Activated CD4-positive, alpha-beta T cell treated with anti-CD3 and anti-CD28 coated beads, Interleukin-2, amount 50 U/mL, for 4 hours (primary cell): ENCODE results near the gene KCNS1.
A peak's percentile ranks its signal among the peaks of the same experiment; 100 is the strongest.
"Not testable (repeated sequence)": the region's sequence is repeated elsewhere in the genome, so short reads cannot be mapped to it uniquely, and the experiment has no call there.

Source experiments
- DNase-seq, 2 experiments: peaks; one replicate each; pipeline ENCODE4 v3.0.0-alpha.2; 2020

Gene KCNS1, protein sequence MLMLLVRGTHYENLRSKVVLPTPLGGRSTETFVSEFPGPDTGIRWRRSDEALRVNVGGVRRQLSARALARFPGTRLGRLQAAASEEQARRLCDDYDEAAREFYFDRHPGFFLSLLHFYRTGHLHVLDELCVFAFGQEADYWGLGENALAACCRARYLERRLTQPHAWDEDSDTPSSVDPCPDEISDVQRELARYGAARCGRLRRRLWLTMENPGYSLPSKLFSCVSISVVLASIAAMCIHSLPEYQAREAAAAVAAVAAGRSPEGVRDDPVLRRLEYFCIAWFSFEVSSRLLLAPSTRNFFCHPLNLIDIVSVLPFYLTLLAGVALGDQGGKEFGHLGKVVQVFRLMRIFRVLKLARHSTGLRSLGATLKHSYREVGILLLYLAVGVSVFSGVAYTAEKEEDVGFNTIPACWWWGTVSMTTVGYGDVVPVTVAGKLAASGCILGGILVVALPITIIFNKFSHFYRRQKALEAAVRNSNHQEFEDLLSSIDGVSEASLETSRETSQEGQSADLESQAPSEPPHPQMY

DNA sequence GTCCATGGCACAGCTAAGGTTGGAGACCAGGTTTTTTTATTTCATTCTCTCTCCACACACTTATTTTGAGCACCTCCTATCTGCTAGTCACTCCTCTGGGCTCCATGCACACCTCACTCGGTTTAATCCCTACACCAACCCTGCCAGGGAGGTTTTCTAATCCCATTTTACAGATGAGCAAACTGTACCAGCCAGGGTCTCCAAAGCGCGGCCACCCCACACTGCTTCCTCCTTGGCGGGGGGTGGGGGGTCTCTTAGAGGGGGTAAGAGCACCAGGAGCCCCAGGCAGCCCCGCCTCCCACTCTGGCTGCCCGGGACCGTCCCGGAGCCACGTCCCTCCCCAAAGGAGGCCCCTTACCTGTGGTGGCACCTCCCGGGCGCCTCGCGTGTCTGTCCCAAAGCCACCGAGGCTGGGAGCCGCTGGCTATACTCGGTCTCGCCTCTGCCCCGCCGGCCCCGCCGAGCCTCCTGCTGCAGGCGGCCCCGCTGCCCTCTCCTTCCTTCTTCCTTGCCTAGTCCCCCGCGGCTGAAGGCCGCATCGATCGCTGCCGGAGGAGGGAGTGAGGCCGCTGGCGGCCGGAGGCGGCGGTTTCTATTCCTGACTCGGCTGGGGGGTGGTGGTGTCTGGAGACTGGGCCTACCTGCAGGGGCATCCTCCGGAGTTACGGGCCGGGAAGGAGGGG is at the start of gene KCNS1:
Gene KCNS1 (minus strand): TSS at position 565 of the 683 bp plus-strand sequence. CDS start 1,891 bp downstream, outside the sequence.
- no peak for DNase-seq

DNA sequence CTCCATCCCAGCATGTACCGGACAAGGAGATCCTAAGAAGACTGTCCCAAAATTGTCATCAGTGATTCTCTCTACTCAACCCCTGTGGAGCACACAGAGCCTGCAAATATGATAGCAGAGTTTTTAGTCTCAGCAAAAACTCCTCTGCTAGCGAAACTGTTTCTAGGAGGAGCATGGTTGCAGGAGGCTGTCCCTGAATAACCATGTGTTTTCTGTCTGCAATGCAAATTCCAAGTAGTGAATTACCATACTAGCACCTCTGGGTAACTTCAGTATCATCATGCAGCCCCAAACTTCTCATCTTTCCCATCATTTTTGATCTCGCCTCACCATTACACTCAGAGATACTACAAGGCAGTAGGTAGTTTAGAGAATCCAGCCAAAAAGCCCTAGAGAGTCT is 48.1 kb upstream of the KCNS1 start:
- no peak for DNase-seq

DNA sequence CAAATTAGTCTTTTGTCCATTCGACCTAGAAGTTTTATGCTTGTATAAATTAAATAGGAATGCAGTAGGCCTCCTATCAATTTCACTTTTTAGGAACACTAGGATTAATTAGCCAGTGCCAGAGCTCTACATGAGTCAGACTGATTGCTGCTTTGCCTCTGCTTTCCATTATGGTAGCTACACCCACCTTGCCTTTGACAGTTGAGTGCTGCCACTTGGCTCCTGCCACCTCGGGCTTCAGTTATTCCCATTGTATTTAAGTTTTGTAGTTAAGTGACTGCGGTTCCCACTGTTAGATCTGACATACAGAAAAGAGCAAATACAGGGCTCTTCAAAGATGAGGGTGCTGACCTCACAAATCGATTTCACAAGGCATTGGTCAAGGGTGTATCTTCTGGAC is 39.9 kb upstream of the KCNS1 start:
- DNase-seq, result no peak

DNA sequence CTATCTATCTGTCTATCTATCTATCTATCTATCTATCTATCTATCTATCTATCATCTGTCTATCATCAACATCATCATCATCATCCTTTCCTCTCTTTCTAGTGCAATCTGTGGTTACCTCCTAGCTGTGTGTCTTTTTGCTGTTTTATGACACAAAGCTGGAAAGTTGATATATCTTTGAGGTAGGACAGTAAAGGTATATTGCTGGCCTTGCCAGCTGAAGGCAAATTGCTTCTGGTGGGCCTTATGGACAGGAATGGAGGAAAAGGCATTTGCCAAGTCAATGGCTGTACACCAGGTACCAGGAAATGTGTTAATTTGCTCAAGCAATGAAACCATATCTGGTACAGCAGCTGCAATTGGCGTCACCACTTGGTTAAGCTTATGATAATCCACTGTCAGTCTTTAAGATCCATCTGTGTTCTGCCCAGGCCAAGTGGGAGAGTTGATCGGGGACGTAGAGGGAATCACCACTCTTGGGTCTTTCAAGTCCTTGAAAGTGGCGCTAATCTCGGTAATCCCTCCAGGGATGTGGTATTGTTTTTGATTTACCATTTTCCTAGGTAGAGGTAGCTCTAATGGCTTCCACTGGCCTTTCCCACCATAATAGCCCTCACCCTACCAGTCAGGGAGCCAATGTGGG is 38.9 kb upstream of the KCNS1 start:
- DNase-seq, result not testable (repeated sequence)

DNA sequence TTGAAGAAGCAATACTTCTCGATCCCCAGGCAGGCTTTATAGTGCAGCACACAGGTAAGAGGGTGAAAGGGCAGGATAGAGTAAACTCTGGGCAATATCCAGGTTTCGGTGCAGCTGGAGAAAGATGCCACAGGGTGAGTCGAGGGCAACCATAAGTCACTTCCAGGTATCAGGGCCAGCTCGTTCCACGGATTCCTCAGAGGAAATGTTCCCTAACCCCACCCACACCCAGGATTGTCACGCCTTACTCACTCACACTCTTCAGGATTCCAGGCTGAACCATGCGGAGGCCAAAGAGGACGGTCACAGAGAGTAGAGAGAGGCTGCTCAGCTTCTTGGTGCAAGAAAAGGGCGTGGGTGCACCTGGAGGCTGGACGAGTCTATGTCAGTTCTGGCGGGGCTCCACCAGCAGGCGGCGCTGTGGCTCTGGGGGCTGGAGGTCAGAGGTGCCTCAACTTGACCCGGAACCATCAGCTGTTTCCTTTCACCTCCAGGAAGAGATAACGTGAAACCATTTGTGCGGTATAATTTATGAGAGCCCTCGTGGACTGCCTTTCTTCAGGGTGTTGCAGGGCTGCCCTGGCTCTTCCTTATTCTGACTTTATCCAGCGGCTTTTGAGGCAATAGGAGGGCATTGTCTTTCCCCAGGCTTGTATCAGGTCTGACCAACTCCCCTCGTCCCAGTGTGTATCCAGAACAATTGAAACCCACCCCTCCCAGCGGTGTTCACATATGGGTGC is 37.8 kb upstream of the KCNS1 start:
- DNase-seq, result peak; percentile 23 to 24

DNA sequence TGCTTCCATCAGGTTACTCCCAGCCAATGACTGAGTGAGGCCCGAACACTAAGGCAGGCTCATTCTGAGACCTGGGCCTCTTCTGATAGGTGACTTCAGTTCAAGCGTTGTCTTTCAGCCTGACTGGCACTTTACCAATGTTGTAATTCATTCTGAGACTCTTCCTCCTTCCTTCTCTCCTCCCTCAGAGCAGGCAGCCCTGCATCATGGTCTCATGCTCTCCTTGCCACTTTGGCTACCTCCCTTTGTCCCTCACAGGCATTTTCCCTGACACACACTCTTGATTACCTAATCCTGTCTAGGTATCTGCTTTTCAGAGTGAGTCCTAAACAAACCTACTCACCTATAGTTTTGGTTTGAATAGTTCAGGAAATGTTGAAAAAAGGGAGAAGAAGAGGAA is 36.0 kb upstream of the KCNS1 start:
- no peak for DNase-seq

DNA sequence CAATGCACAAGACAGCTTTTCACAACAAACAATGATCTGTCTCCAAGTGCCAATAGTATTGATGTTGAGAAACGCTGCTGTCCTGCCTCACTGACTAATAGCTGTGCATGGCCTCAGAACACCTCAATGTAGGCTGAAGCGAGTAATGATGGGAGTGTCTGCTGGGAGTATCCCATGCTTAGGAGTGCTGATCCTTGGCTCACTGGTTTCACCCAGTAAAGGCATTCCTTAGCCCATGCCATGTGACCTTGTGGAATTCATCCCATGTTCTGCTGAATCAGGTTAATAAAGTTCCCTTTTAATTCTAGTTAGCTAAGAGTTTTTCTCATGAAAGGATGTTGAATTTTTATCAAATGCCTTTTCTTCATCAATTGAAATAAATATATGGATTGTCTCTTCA is 27.2 kb upstream of the KCNS1 start:
- no peak for DNase-seq

DNA sequence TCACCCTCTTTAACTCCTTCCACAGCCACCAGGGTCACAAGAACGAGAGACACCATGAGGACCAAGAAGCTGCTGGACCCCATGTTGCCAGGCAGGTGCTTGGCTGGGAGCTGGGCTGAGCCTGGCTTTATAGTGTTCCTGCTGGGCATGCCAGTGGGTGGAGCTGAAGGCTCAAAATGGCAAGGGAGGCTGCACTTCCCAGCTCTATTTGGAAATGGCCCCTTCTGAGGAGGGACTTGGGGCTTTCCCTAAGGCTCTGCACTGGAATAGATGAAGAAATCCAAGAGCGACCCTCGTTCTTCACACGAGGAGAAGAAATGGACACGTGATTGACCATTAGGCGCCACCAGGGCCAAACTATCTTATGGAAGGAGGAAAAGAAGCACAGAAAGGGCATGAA is 23.4 kb upstream of the KCNS1 start, which contains the start of gene WFDC12:
Gene WFDC12 (minus strand): TSS at position 101 of the 400 bp plus-strand sequence. CDS start 18 bp downstream, at position 83.
- no peak for DNase-seq

DNA sequence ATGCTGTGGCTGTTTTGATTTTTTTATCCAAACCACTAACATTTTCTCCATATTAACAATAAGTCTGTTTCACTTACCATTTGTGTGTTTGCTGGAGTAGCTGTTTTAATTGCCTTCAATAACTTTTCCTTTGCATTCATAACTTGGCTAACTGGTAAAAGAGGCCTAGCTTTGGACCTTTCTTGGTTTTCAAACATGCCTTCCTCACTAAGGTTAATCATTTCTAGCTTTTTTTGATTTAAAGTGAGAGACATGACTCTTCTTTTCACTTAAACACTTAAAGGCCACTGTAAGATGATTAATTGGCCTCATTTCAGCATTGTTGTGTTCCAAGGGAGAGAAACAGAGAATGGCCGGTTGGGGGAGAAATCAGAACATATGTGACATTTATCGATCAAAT is 20.5 kb upstream of the KCNS1 start:
- DNase-seq, result no peak

DNA sequence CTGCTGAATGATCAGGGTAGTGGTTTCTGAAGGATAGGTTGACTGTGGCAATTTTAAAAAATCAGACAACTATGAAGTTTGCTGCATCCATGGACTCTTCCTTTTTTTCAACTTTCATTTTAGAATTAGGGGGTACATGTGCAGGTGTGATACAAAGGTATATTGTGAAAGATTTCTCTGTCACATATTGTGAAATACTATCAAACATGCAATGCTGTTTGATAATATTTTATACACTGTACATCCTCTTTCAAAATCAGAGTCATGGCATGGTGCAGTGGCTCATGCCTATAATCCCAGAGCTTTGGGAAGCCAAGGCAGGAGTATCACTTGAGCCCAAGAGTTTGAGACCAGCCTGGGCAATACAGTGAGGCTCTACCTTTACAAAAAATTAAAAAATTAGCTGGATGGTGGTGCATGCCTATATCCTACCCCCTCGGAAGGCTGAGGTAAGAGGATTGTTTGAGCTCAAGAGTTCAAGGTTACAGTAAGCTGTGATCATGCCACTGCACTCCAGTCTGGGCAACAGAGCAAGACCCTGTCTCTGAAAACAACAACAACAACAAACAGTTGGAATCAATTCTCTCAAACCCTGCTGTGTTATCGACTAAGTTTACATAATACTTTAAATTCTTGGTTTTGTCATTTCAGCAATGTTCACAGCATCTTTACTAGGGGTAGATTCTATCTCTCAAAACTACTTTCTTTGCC is 18.8 kb upstream of the KCNS1 start:
- DNase-seq, result no peak

DNA sequence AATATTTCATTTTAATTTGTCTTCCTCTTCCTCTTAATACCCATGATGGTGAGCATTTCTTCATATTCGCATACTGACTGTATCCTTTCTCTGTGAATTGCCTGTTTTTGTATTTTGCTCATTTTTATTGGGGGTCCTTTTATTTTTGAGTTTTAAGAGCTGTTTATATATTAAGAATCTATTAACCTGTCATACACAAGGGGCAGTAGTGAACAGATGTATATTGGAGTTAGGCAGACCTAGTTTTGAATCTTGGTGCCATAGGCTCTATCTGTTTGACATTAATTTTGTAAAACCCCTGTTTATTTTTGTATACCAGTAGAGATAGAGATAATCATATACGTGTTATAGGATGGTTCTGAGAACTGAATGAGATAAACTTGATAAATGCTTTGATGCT is 17.1 kb upstream of the KCNS1 start:
- DNase-seq, result no peak

DNA sequence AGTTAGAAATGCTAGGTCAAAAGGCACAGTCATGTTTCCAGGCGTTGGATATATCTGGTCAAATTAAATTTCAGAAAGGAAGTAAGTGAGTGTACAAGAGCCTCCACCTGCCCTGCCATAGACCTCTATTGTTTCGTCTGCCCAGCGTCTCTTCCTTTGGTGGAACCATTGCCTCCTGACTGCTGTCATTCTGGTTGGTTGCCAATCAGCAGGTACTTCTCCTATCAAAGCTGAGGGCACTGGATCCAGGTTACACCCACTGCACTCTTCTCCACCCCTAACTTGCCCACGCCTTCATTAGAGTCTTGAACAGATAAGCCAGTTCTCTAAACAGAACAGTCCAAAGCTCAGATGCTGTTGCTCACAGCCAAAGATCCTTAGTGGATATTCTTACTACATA is 16.7 kb upstream of the KCNS1 start:
- DNase-seq, result no peak

DNA sequence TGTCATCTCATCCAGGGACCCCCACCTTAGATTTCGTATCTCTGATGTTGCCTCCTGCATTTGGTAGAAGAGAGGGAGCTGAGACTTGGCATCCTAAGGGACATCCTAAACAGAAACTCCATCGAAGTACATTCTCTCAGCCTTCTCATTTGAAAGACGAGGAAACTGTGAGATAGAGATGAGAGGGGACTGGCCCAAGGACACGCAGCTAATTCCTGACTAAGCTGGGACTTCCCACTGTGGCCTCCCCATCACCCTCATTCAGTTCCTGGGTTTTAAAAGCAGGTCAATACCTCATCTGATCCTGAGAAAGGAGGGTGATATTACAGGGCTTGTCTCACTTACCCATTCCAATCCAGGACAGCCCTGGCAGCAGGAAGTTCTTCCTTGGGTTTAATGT is 14.9 kb upstream of the KCNS1 start:
- no peak for DNase-seq

DNA sequence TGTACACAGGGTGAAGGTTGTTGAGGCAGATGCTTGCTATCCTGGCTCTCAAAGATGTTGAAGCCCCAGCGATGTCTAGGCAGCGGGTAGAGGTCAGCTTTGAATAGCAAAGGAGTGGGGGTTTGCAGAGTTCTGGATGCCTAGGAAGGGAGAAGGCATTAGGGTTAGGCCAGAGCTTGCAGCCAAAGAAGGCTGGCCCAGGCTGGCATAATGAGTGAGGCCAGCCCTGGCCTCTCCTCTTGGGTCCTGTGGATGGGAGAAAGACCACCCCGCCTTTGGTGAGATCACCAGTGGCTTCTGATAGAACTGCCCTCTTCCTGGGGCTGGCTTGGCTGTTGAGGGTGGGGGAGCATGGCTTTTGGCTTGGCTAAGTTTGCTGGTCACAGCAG is 14.5 kb upstream of the KCNS1 start:
- DNase-seq, result no peak

DNA sequence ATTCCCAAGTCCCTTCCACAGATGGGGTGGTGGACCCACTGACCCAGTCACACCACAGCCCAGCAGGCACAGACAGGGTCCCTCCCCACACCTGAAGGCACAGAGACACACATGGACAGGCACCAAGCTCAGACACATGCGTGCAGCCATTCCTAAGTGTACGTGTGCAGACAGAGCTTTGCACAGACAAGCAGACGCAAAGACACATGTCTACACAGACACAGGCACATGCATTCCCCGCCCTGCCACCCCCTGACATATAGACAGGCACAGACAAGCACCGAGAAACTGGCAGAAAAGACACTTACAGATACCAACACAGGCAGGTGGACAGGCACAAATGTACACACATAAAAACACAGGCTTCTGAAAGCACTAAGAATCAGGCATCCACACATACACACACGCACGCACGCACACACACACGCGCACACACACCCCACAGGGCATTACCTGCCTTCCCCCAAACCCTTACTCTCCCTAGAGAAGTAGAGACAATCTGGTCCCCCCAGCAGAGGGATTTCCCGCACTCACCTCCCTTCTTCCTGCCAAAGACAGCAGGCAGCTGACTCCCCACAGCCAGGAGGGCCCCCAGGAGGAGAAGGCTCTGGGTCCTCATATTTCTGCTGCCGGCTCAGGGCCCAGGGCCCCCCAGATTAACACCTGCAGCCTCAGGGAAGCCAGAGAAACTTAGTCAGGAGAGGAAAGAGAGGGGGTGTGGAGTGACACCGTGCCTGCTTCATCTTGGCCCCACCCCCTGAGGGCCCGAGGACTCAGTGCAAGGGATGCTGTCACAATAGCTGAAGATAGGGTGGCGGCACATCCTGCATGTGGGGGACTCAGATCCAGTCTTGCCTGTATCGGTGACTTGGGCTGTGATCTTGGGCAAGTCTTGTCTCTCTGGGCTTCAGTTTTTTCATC is 13.8 kb upstream of the KCNS1 start, which contains the start of gene WFDC5:
Gene WFDC5 (minus strand): TSS at position 710 of the 921 bp plus-strand sequence. CDS start 91 bp downstream, at position 619.
- DNase-seq, result no peak

DNA sequence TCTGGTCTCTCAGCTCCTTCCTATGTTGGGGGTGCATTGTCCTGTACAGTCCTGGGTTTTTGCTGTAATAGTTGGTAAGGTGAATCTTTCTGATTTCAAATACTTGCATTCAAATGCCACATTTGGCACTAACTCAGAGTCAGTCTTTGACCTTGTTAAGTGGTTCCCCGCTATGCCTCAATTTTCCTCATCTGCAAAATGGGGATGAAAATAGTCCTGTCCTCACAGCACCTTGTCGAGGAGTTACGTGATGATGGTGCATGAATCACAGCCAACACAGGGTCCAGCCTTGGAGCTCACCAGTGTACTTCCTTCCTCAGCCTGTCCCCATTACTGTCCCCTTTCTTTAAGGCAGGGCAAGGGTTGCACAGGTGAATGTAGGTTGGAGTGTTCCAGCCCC is 12.9 kb upstream of the KCNS1 start:
- no peak for DNase-seq

DNA sequence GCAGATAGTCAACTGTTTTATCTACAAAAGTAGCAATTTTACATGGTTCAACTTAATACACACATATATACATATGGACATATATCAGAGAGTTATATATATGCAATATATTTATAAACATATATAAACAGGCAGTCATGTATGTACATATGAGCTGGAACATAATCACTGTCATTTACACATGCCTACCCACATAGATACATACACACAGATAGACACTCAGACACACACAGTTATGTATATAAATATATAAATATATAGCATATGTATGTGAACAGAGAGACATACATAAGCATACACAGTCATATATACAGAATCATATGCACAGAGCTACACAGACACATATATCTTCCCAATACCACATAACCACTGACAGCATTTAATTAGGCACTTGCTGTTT is 11.8 kb upstream of the KCNS1 start:
- no peak for DNase-seq

DNA sequence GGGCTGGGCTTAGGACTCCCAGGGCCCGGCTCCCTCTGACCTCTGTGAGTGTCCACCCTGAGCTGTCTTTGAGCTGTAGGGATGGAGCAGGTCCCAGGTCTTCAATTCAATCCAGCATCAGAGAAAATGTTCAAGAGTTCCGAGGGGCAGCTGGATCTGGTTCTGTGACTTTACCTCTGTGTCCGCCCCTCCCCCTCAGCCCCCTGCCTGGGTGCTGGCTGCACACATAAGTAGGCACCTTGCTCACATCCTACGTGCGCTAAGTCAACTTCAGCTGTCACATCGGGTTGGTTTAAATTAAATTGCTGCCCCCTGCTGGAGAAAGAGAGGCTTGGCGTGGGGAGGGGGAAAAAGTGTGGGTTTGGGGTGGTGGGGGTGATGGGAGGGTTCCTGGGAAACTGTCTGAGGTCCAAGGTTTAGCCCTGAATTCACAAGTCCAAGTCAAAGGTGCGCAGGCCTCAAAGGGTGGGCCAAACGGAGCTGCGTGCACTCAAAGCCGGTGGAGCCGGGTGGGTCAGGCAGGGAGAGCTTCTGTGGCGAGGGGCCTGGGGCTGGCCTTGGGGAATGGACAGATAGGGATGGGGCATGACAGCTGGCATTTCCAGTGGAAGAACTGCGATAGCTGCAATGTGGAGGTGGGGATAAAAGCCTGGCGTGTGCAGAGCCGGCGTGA is 11.0 kb upstream of the KCNS1 start:
- DNase-seq, result no peak

DNA sequence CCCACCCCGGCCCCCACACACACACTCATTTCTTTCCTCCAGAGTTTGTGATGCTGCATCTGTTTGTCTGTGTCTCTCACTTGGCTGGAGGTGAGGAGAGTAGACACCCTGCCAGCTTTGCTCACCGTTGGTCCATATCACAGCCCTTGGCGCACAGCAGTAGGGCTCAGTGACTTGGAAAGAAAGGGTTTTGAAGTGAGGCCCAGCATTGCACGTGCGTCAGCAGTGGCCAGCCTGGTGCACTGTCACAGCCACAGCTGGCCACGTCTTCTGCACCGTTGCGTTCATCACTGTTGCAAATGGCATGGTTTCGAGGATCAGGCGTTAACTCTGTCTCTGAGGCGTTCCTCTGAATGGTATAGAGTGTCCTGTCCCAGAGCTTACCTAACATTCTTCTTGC is 10.4 kb upstream of the KCNS1 start:
- no peak for DNase-seq

DNA sequence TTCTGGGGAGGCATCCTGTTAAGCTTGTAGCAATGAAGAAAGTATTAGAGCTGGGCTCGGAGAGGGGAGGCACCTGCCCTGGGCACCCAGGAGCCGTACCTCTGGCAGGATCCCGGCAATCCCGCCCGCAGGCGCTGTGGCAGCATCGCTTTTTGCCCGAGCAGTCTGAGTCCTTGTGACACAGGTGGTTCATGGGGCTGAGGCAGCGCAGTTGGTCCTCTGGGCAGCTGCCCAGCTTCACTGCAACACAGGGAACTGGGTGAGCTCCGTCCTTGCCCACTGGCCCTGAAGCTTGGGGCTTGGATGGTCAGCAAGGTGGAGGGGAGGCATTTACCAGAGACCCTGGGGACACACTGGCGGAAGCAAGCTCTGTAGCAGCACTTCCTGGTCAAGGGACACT is 9.4 kb upstream of the KCNS1 start:
- no peak for DNase-seq
